CD4-positive, alpha-beta T cell (primary cell): ENCODE data around the gene HIRA. TPM values are rescaled to one million over a fixed set of nuclear protein-coding genes. Genes with fewer than 3 reads are reported as not detected.

Experiments used
- ATAC-seq: fragments of 200-7000 bp; cut with Tn5 transposase; one replicate; pipeline ENCODE4 v1.10.0; 2022; ENCODE audit warnings: mild to moderate bottlenecking; ENCODE audit not compliant: poor library complexity
- CTCF ChIA-PET: fragments of 350-600 bp; sonication (Branson Sonifier 250); formaldehyde crosslinking; loops from one replicate; lab custom pipeline; 2021; ENCODE audit warnings: antibody characterized with exemption, inconsistent platforms; lab: Charles Lee
- POLR2A ChIA-PET: fragments of 350-600 bp; sonication (Branson Sonifier 250); formaldehyde crosslinking; loops from one replicate; lab custom pipeline; 2021; ENCODE audit warnings: antibody characterized with exemption, inconsistent platforms; lab: Charles Lee
- DNase-seq, 14 experiments: peaks; one replicate each; pipeline ENCODE4 v3.0.0-alpha.2; 2013 to 2020; ENCODE audit warnings: mixed read lengths in 2 of 14
- H3K27ac ChIP-seq, 2 donors: one replicate each; pipeline versions ENCODE4 v1.5.1 to v1.7.0; 2013; ENCODE audit warnings: low read length in 2 of 2, low read depth in 1 of 2, mild to moderate bottlenecking in 1 of 2
- H3K27me3 ChIP-seq, 2 experiments: 1 replicate in 1 of 2; 2 replicates in 1 of 2; pipeline versions ENCODE4 v1.6.1 to v1.7.0; 2013; ENCODE audit warnings: low read length in 2 of 2, control low read depth in 1 of 2, mild to moderate bottlenecking in 1 of 2, moderate library complexity in 1 of 2; ENCODE audit not compliant: insufficient read depth in 2 of 2, control insufficient read depth in 1 of 2
- H3K36me3 ChIP-seq: one replicate; pipeline ENCODE4 v1.6.1; 2013; ENCODE audit warnings: low read length, control low read depth; ENCODE audit not compliant: insufficient read depth
- H3K4me1 ChIP-seq: one replicate; pipeline ENCODE4 v1.6.1; 2013; ENCODE audit warnings: low read length, control low read depth; ENCODE audit not compliant: insufficient read depth
- H3K4me3 ChIP-seq: one replicate; pipeline ENCODE4 v1.5.1; 2013; ENCODE audit warnings: mild to moderate bottlenecking, low read length, moderate library complexity
- H3K9me3 ChIP-seq, 2 experiments: 1 replicate in 1 of 2; 2 replicates in 1 of 2; pipeline versions ENCODE4 v1.6.1 to v1.7.0; 2013; ENCODE audit warnings: low read length in 2 of 2, mild to moderate bottlenecking in 2 of 2, control low read depth in 1 of 2, moderate library complexity in 1 of 2; ENCODE audit not compliant: control insufficient read depth in 1 of 2, insufficient read depth in 1 of 2
- H3K27ac Mint-ChIP-seq: one replicate; pipeline ENCODE4 v1.8.0; 2020; ENCODE audit warnings: mixed read lengths
- H3K27me3 Mint-ChIP-seq: one replicate; pipeline ENCODE4 v1.8.0; 2021; ENCODE audit warnings: mixed read lengths
- H3K36me3 Mint-ChIP-seq: one replicate; pipeline ENCODE4 v1.8.0; 2021; ENCODE audit warnings: low read depth, mixed read lengths
- H3K4me1 Mint-ChIP-seq: one replicate; pipeline ENCODE4 v1.8.0; 2021; ENCODE audit warnings: low read depth, mixed read lengths
- H3K4me3 Mint-ChIP-seq: one replicate; pipeline ENCODE4 v1.8.0; 2020; ENCODE audit warnings: mild to moderate bottlenecking, mixed read lengths
- H3K9me3 Mint-ChIP-seq: one replicate; pipeline ENCODE4 v1.8.0; 2020; ENCODE audit warnings: mixed read lengths
- intact Hi-C, 2 experiments: fragments of 100-400 bp; cut with DNase I in 1 of 2; cut with micrococcal nuclease in 1 of 2; formaldehyde crosslinking; loops; one replicate each; pipeline versions ENCODE4 v1.15.1 to v1.9.0; 2023 to 2025; cut with DNase I, micrococcal nuclease
- total RNA-seq, 174 experiments: library from RNA in 2 of 174; stranded (reverse) in 2 of 174; gene quantifications; one replicate each; pipeline ENCODE4 v1.2.3 and lab custom pipeline; 2021 to 2026
- TF ChIP-seq, protein P1 (sequence below): fragments of 200-600 bp; IDR thresholded peaks from one replicate; pipeline ENCODE4 v1.8.0; 2022; ENCODE audit warnings: antibody characterized with exemption, mild to moderate bottlenecking

HIRA gene
- total RNA-seq, 2 experiments from 2014 or later = 15.2 to 15.5 TPM

DNA sequence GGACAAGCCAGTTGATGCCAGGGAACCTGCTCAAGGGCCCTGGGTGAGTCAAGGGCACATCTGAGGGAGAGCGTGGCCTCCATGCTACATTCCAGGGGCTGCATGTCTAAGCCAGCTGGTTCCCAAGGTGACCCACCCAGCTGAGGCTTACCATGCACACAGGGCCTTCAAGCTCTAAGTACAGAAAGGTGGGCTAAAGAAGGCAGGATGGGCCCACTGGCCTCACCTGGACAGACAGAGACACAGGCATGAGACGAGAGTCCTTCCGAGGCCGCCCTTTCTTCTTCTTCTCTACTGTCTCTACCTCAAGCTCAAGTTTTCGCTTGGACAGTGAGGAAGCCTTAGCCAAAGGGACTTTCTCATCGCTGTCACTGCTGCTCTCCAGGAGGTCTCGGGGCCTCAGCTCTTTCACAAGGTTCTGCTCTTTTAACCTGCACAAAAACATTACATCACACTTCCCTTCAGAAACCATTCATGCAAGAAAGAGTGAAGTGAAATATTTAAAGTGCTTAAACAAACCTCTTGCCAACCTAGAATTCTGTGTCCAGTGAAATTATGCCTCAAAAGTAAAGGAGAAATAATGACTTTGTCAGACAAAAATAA is 69.9 kb downstream of the HIRA start:
- Histone ChIP-seq H3K27ac (no peak overlapping the region), H3K27me3 (no peaks in the 10 kb centered on the region), H3K36me3 (peaks cover 74% of the 10 kb centered on the region), H3K4me1 (no peaks in the 10 kb centered on the region), H3K9me3 (no peaks in the 10 kb centered on the region), H3K4me3 (no peak overlapping the region)
- ATAC-seq = no peak
- DNase-seq = no peak
- TF ChIP-seq, protein P1, sequence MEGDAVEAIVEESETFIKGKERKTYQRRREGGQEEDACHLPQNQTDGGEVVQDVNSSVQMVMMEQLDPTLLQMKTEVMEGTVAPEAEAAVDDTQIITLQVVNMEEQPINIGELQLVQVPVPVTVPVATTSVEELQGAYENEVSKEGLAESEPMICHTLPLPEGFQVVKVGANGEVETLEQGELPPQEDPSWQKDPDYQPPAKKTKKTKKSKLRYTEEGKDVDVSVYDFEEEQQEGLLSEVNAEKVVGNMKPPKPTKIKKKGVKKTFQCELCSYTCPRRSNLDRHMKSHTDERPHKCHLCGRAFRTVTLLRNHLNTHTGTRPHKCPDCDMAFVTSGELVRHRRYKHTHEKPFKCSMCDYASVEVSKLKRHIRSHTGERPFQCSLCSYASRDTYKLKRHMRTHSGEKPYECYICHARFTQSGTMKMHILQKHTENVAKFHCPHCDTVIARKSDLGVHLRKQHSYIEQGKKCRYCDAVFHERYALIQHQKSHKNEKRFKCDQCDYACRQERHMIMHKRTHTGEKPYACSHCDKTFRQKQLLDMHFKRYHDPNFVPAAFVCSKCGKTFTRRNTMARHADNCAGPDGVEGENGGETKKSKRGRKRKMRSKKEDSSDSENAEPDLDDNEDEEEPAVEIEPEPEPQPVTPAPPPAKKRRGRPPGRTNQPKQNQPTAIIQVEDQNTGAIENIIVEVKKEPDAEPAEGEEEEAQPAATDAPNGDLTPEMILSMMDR = no peak
- Mint-ChIP-seq H3K36me3 (peaks cover 87% of the 10 kb centered on the region), H3K9me3 (no peaks in the 10 kb centered on the region), H3K27ac (no peak overlapping the region), H3K27me3 (no peaks in the 10 kb centered on the region), H3K4me3 (no peak overlapping the region), H3K4me1 (no peaks in the 10 kb centered on the region)
- CTCF ChIA-PET = no interaction called here
- POLR2A ChIA-PET = no interaction called here
- intact Hi-C loops = no loop called here

DNA sequence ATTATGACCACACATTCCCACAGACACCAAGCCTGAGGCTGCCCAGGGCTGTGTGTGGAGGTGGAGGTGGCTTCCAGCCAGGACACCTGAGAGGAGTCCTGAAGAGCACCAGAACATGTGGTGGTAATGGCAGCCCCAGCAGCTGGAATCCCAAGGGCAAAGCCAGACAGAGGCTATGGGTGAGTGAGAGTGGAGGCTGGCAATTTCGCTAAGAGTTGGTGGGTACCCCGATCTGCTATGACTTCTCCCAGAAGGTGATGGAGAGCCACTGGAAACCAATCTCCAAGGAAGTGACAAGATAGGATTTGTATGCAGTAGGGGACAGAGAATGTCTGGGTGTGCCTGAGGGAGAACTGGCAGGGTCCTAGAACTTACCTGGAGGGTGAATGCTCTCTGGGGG is 70.7 kb downstream of the HIRA start:
- peaks cover 81% of the 10 kb centered on the region for H3K36me3 ChIP-seq
- H3K4me3 Mint-ChIP-seq = no peak overlapping the region
- H3K36me3 Mint-ChIP-seq = peaks cover 87% of the 10 kb centered on the region
- H3K27me3 Mint-ChIP-seq = no peaks in the 10 kb centered on the region
- DNase-seq = no peak
- no peaks in the 10 kb centered on the region for H3K27me3 ChIP-seq
- TF ChIP-seq, protein P1 = no peak
- CTCF ChIA-PET = no interaction called here
- no peak overlapping the region for H3K27ac Mint-ChIP-seq
- no peaks in the 10 kb centered on the region for H3K4me1 ChIP-seq
- H3K4me3 ChIP-seq = no peak overlapping the region
- H3K4me1 Mint-ChIP-seq = no peaks in the 10 kb centered on the region
- no peak for ATAC-seq
- intact Hi-C loops = no loop called here
- POLR2A ChIA-PET = no interaction called here
- H3K9me3 ChIP-seq = no peaks in the 10 kb centered on the region
- H3K9me3 Mint-ChIP-seq = no peaks in the 10 kb centered on the region
- H3K27ac ChIP-seq = no peak overlapping the region

DNA sequence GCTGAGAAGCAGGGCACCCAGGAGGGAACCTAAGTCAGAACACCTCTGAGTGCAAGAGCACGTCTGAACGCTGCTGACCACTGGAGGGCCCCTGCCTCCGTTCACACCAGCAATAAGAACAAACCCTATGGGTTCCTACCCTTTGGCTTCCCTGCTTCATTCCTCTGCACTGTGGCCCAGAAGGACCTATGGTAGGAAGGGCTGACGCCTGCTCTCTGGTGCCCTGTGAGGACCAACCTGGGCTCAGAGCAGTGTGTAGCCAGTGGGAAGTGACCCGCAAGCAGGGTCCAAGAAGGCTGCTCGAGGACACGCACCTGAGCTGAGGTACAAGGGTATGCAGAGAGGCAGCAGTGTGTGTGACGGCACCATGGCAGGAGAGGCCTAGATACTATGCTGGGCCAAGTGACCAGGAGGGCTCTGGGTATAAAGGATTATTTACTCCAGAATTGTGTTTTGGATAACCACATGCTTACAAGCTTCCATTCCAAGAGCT is 71.2 kb downstream of the HIRA start:
- Mint-ChIP-seq H3K27ac (no peak overlapping the region), H3K27me3 (no peaks in the 10 kb centered on the region), H3K36me3 (peaks cover 89% of the 10 kb centered on the region)

More for the DNA sequence above, 71.2 kb downstream of the HIRA start:
- no peaks in the 10 kb centered on the region for H3K4me1 ChIP-seq
- peaks cover 82% of the 10 kb centered on the region for H3K36me3 ChIP-seq
- intact Hi-C loops = no loop called here
- Mint-ChIP-seq H3K4me3 (no peak overlapping the region), H3K9me3 (no peaks in the 10 kb centered on the region), H3K4me1 (no peaks in the 10 kb centered on the region)
- TF ChIP-seq, protein P1 = no peak
- H3K4me3 ChIP-seq = no peak overlapping the region
- no peaks in the 10 kb centered on the region for H3K9me3 ChIP-seq
- no peak for DNase-seq
- ChIA-PET POLR2A (no interaction called here), CTCF (no interaction called here)
- ATAC-seq = no peak
- H3K27ac ChIP-seq = no peak overlapping the region
- H3K27me3 ChIP-seq = no peaks in the 10 kb centered on the region
